ENCODE results near the gene LCT.
"Not testable (repeated sequence)": the region's sequence is repeated elsewhere in the genome, so short reads cannot be mapped to it uniquely, and the experiment has no call there.

LCT gene

GRCh38 chr2:135831180-135831812, 5.7 kb downstream of the LCT start:
- DNase-seq = no peak

- DNase-seq = no peak
Measured at GRCh38 chr2:135829378-135830135, 7.4 kb downstream of the LCT start.

DNA sequence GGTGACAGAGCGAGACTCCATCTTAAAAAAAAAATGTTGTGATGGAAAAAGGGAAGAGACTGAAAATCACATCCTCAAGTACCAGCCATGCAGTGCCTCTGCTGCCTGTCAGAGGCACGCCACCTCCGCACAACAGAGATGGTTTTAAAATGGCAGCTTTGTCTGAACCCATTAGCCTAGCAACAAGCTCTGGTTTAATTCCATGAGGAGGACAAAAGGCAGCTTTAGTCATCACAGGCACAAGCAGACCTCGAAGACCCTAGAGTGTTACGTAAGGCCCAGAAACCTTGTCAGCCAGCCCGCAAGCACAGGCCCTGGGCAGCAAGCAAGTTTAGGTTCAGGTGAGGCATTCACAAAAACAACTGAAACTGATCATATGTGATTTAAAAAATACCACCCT, 10.4 kb downstream of the LCT start:
- no peak for DNase-seq

DNA sequence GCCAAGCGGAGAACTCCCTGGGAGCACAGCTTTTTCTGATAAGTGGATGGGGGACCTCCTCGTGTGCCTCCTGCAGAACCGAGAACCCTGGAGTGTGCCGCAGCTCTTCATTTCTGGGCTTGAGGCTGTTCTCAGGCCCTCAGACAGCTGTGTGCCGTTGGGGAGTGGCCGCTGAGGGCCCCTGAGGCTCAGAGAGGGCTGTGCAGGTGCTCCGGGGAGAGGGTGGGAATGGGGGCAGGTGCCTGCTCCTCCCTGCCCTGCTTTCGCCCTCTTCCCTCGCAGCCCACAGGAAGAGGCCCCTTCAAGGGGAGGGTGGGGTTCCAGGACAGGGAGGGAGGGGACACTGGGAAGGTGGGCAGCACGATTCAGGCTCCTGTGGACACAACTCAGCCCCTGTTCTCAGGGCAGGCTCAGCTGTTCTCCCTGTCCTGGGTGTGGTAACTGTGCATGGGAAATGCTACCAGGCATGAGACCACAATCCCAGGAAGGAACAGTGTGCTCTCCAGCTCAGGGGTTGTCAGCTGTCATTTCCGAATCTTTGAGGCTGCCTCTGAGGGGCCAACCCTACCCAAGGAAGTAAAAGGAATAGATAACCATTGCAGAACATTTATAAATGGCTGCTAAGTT, 11.3 kb downstream of the LCT start:
- no peak for DNase-seq

DNA sequence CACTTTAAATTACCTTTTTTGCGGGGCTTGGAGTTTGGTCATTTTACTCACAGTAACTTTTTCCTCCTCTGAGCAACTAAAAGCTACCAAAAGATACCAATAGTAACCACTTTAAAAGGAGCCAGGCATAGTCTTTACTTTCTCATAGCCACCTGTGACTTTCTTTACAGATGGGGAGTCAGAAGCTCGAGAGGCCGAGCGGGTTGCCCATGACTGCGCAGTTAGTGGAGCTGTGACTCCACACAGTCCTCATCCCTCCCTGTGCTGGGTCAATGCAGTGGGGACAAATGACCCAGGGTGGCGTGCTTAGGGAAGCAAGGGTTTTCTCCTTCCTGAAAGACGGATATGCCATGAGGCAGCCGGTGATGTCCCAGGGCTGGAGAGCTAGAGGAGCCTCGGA, 11.9 kb downstream of the LCT start:
- DNase-seq = no peak

GRCh38 chr2:135822855-135823254, 14.1 kb downstream of the LCT start:
- DNase-seq = no peak

GRCh38 chr2:135821190-135821589, 15.8 kb downstream of the LCT start:
- DNase-seq = no peak

GRCh38 chr2:135820003-135820618, 16.9 kb downstream of the LCT start:
- DNase-seq = peak; percentile 71

DNA sequence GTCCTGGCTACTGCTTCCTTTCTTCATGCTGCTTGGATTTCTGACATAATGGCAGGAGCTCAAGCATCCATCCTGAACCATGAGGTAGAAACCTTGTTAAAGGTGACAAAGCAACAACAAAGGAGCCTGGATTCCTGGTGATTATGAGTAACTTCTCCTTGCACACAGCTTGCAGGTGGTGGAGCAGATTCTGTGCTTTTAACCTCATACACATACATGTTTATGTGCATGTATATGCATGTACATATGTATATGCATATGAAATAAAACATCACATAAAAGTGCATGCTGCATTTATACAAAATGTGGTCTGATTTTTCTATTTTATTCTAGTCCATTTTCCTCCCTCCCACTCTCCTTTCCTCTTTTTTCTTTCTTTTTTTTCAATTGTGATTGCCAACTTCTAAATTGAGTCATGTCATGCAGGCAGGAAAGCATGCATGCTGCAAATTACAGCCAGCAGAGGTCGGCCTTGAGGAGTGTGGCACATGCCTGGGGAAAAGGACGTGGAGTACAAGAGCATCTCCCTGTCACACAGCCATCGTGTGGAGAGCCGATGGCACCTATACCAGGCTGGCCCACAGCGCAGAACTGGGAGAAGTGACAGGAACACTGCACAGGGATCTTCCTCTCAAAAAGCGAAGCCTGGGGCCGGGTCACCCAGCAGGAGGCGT, 17.9 kb downstream of the LCT start:
- peak; percentile 44 for DNase-seq

DNA sequence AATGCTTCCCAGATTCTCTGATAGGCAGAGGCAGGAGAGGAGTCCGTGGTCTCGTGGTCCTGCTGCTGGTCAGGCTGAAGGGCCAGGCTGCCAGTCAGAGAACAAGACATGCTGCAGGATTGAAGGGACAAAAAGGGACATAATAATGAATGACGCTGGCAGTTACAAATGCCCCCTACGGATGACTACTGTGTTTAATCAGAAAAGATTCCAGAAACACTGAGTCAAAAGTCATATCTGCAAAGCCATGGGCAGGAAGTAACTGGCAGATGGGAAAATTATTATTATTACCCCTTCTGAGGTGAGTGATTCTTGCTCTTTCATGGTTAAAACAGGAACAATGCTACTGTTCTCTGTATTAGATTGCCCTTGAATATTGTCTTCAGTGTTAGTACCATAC, 19.0 kb downstream of the LCT start:
- peak; percentile 32 for DNase-seq

GRCh38 chr2:135817466-135817865, 19.5 kb downstream of the LCT start:
- no peak for DNase-seq

- DNase-seq = no peak
Measured at GRCh38 chr2:135815269-135815668, 21.7 kb downstream of the LCT start.

GRCh38 chr2:135812907-135813511, 24.0 kb downstream of the LCT start:
- no peak for DNase-seq

DNA sequence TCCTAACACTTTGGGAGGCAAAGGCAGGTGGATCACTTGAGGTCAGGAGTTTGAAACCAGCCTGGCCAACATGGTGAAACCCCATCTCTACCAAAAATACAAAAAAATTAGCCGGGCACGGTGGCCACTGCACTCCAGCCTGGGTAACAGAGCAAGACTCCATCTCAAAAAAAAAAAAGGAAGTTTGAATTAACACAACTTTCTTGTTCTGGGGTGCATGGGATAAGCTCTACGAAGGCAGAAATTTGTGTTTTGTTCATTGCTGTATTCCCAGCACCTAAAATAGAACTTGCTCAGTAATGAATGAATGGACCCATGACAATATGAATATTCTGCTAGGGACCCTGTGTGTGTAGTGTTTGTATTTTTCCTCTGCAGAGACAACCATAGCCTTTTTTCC, 29.1 kb downstream of the LCT start:
- not testable (repeated sequence) for DNase-seq

DNA sequence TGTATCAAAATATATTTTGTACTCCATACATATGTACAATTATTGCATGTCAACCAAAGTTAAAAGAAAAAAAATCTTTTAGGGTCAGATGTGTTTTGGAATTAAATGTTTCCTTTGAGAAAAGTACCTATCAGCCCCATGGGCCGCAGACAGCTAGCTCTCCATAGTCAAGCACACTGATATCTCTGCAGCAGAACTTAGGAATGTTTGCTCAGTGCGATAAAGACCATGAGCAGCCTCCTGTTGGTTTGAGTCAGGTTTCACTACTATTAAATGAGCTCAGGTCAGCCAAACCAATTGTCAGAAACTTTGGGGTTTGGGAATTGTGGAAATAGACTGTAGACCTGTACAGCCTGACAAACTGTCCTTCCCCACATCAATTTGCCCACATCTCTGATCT, 33.7 kb downstream of the LCT start:
- no peak for DNase-seq

DNA sequence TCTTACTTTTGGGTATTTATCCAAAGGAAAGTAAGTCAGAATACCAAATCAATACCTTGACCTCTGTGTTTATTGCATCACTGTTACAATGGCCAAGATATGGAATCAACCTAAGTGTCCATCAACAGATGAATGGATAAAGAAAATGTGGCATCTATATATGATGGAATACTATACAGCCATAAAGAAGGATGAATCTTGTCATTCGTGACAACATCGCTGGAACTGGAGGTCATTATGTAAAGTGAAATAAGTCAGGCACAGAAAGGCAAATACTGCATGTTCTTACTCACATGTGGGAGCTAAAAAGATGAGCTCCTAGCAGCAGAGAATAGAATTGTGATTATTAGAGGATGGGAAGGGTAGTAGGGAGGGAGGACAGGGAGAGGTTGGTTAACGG, 34.6 kb downstream of the LCT start:
- no peak for DNase-seq

GRCh38 chr2:135800513-135801460, 36.2 kb downstream of the LCT start:
- DNase-seq = no peak

DNA sequence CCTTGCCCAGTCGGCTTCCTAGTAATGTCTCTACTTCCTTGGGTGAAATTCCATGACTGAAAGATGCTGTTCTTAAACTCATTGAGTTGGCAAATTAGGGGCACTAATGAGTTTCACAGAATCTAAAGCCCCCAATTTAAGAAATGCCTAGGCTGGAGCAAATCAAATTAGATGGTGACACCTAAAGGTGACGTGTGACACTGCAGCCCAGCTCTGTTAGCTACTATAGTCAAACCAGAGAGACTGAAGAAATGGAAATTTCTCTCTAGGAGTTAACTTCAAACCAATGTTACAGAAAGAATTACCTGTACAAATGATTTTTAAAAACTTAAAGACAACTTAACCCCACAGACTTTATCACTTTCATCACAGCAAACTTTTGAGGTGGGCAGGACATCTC, 37.2 kb downstream of the LCT start:
- DNase-seq = no peak

- no peak for DNase-seq
Measured at GRCh38 chr2:135798762-135799161, 38.2 kb downstream of the LCT start.

DNA sequence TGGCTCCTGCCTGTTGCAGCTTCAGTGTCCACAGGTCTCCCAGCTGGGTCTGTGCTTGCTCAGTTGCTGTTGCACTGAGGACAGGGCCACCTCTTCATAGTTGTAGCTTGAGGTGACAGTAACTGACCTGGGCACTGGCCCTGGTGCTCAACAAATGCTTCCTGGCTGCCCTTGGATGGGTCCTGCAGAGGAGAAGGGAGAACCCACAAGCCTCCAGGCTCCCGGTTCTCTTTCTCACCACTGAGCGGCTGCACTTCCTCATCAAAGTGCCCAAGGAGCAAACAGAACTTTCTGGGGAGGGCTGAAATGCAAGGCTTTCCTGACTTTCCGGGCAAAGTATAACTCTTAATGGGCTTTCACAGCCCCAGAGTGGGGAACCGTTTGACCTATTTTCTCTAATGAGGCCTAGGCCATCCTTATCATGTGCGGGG, 38.7 kb downstream of the LCT start:
- DNase-seq = no peak

GRCh38 chr2:135797497-135798274, 39.3 kb downstream of the LCT start:
- DNase-seq = peak; percentile 80

Measured in EL (cell line).